ENCODE measurements around the gene CRY2. TPM values are rescaled to one million over a fixed set of nuclear protein-coding genes. Genes with fewer than 3 reads are reported as not detected.

CRY2 gene
- total and polyA plus RNA-seq, 12 donors: 16.8 to 131 (median 86.6) TPM

- Histone ChIP-seq H3K27ac (no peak overlapping the region), H3K27me3 (no peaks in the 10 kb centered on the region), H3K4me1 (peaks cover 0 to 24% (median 6%) of the 10 kb centered on the region in 9 donors), H3K36me3 (peaks cover 0 to 100% (median 54%) of the 10 kb centered on the region in 9 donors), H3K9me3 (no peaks in the 10 kb centered on the region), H3K4me3 (no peak overlapping the region)
- intact Hi-C loops (cut with DNase I): loop anchor here in 4 of 10 donors (10.0 kb wide), 1 partner anchor 128 kb away; no protein-coding TSS in a partner anchor
- TF ChIP-seq, protein P1, sequence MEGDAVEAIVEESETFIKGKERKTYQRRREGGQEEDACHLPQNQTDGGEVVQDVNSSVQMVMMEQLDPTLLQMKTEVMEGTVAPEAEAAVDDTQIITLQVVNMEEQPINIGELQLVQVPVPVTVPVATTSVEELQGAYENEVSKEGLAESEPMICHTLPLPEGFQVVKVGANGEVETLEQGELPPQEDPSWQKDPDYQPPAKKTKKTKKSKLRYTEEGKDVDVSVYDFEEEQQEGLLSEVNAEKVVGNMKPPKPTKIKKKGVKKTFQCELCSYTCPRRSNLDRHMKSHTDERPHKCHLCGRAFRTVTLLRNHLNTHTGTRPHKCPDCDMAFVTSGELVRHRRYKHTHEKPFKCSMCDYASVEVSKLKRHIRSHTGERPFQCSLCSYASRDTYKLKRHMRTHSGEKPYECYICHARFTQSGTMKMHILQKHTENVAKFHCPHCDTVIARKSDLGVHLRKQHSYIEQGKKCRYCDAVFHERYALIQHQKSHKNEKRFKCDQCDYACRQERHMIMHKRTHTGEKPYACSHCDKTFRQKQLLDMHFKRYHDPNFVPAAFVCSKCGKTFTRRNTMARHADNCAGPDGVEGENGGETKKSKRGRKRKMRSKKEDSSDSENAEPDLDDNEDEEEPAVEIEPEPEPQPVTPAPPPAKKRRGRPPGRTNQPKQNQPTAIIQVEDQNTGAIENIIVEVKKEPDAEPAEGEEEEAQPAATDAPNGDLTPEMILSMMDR (IDR thresholded peaks at IDR 0.05): no peak
- ATAC-seq: no peak
- 90 to 92% methylated on average over 8 of the region's 8 CpGs for WGBS, 2 donors
- no peak for DNase-seq
Measured at GRCh38 chr11:45877221-45877620, 29.9 kb downstream of the CRY2 start.

DNA sequence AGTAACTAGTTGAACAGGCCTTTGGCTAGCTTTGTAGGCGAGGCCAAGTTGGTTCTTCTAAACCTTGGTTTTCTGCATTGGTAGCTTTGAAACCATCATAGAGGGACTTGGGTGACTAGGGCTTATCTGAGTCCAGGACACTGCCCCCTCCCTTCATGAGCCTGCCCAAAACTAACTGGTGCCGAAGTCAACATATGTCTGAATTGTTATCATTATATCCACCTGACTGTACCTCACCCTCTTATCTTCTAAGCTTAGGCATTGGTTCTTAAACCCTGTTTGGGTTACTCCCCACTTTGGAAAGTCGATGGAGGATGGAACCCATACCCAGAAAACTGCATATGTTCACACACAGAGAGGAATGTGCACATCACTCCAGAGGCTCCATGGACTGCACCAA lies 30.6 kb downstream of the CRY2 start:
- TF ChIP-seq, protein P1 (IDR thresholded peaks at IDR 0.05): no peak
- WGBS, 2 donors: 90 to 91% methylated on average over 3 of the region's 3 CpGs
- ATAC-seq: no peak
- DNase-seq: no peak
- Histone ChIP-seq H3K4me3 (no peak overlapping the region), H3K27ac (no peak overlapping the region), H3K9me3 (no peaks in the 10 kb centered on the region), H3K36me3 (peaks cover 0 to 100% (median 53%) of the 10 kb centered on the region in 9 donors), H3K4me1 (peaks cover 0 to 24% (median 5%) of the 10 kb centered on the region in 9 donors), H3K27me3 (no peaks in the 10 kb centered on the region)
- intact Hi-C loops (cut with DNase I): loop anchor here in 4 of 10 donors (10.0 kb wide), 1 partner anchor 127 kb away; no protein-coding TSS in a partner anchor

GRCh38 chr11:45879803-45880686 lies 32.8 kb downstream of the CRY2 start:
- no peaks in the 10 kb centered on the region for H3K9me3 ChIP-seq
- no peak overlapping the region for H3K27ac ChIP-seq
- ATAC-seq: no peak
- TF ChIP-seq, protein P1 (IDR thresholded peaks at IDR 0.05): no peak
- peaks cover 0 to 86% (median 32%) of the 10 kb centered on the region in 9 donors for H3K36me3 ChIP-seq
- DNase-seq: no peak
- H3K27me3 ChIP-seq: no peaks in the 10 kb centered on the region
- WGBS, 2 donors: 70% methylated on average over 7 of the region's 7 CpGs
- intact Hi-C loops (cut with DNase I): loop anchor here in 4 of 10 donors (10.0 kb wide), 1 partner anchor 125 kb away; no protein-coding TSS in a partner anchor
- H3K4me3 ChIP-seq: no peak overlapping the region
- H3K4me1 ChIP-seq: peaks cover 0 to 26% (median 6%) of the 10 kb centered on the region in 9 donors

GRCh38 chr11:45880772-45881570 lies 33.7 kb downstream of the CRY2 start:
- DNase-seq (no peak), ATAC-seq (peak in 1 of 8 donors; percentile 5)
- TF ChIP-seq, protein P1 (IDR thresholded peaks at IDR 0.05): no peak
- H3K27ac ChIP-seq: no peak overlapping the region
- intact Hi-C loops (cut with DNase I): no loop called here
- H3K4me1 ChIP-seq: peaks cover 0 to 31% (median 8%) of the 10 kb centered on the region in 9 donors
- H3K4me3 ChIP-seq: no peak overlapping the region
- H3K36me3 ChIP-seq: peaks cover 0 to 77% (median 32%) of the 10 kb centered on the region in 9 donors
- H3K9me3 ChIP-seq: no peaks in the 10 kb centered on the region
- peaks cover 0 to 4% (median 0%) of the 10 kb centered on the region in 7 donors for H3K27me3 ChIP-seq
- WGBS, 2 donors: 69 to 70% methylated on average over 15 of the region's 15 CpGs

Measured in heart right ventricle (tissue), 16 donors.